ENCODE data around the gene NDUFA3.

NDUFA3 gene

GRCh38 chr19:54141356-54141755, 38.7 kb downstream of the NDUFA3 start:
- no peak overlapping the region for H3K9ac ChIP-seq (ENCODE audit: low read length)
- DNase-seq = no peak
- no peak overlapping the region for H2AFZ ChIP-seq (ENCODE audit: low read length)
- H3K27me3 ChIP-seq (replicated peaks; ENCODE audit: insufficient read depth, low read length) = no peaks in the 10 kb centered on the region
- H3K27ac ChIP-seq (ENCODE audit: low read length) = no peak overlapping the region
- H3K9me3 ChIP-seq (replicated peaks; ENCODE audit: insufficient read depth, low read length) = no peaks in the 10 kb centered on the region
- no peaks in the 10 kb centered on the region for H3K9me2 ChIP-seq (replicated peaks; ENCODE audit: insufficient read depth, low read length)
- H4K20me1 ChIP-seq (ENCODE audit: insufficient read depth, low read length) = peaks cover 10% of the 10 kb centered on the region; the same call in 1 of the 2 replicates
- peaks cover 69% of the 10 kb centered on the region for H3K79me2 ChIP-seq (ENCODE audit: low read length)
- H3F3A ChIP-seq (ENCODE audit: insufficient read depth, low read length) = no peaks in the 10 kb centered on the region
- no peak overlapping the region for H3K4me3 ChIP-seq (ENCODE audit: low read length)
- peaks cover 8% of the 10 kb centered on the region; the same call in 1 of the 2 replicates for H3K36me3 ChIP-seq (replicated peaks; ENCODE audit: insufficient read depth, low read length)
- H3K4me2 ChIP-seq (ENCODE audit: low read depth, low read length) = no peak overlapping the region
- peaks cover 5% of the 10 kb centered on the region; the same call in 1 of the 2 replicates for H3K4me1 ChIP-seq (ENCODE audit: low read length)
- TF ChIP-seq EZH2 (optimal IDR thresholded peaks at IDR 0.05; ENCODE audit: low read depth, low read length) = no peak
- TF ChIP-seq EZH2phosphoT487 (IDR thresholded peaks at IDR 0.05; ENCODE audit: low read length) = no peak
- TF ChIP-seq CTCF (IDR thresholded peaks at IDR 0.05; ENCODE audit: low read length) = no peak

DNA sequence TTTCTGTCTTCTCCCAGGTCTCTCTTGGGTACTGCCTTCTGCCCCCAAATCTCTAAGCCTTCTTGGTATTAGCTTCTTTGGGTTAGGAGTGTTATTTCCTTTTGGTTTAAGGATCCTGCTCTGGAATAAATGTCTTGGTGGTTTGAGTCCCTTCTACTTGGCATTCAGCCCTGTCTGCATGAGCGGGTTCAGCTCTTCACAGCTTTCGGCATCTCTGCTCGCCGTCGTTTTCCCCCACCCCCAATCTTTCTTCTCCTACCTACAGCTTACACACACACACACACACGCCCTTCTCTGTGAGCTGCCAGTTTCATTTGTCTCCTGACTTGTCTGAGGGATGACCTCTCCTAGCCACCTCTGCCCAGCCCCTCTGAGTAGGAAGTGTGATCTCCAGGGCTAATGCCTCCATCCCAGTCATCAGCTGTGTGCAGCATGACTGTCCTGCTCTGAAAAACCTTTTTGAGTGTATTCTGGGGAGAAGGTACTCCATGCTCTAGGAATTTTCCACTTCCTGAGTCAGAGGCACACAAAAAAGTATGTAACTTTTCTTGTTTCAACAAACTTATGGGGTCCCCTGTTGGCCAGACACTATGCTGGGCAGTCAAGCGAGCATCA, 39.6 kb downstream of the NDUFA3 start:
- Histone ChIP-seq H2AFZ (ENCODE audit: low read length) (no peak overlapping the region), H3K36me3 (replicated peaks; ENCODE audit: insufficient read depth, low read length) (peaks cover 10% of the 10 kb centered on the region; the same call in 1 of the 2 replicates), H3K4me2 (ENCODE audit: low read depth, low read length) (no peak overlapping the region), H3K4me1 (ENCODE audit: low read length) (peaks cover 5% of the 10 kb centered on the region; the same call in 1 of the 2 replicates), H3K9me3 (replicated peaks; ENCODE audit: insufficient read depth, low read length) (no peaks in the 10 kb centered on the region), H4K20me1 (ENCODE audit: insufficient read depth, low read length) (peaks cover 10% of the 10 kb centered on the region; the same call in 1 of the 2 replicates), H3K27me3 (replicated peaks; ENCODE audit: insufficient read depth, low read length) (no peaks in the 10 kb centered on the region), H3K27ac (ENCODE audit: low read length) (no peak overlapping the region), H3F3A (ENCODE audit: insufficient read depth, low read length) (no peaks in the 10 kb centered on the region), H3K4me3 (ENCODE audit: low read length) (no peak overlapping the region), H3K79me2 (ENCODE audit: low read length) (peaks cover 69% of the 10 kb centered on the region), H3K9me2 (replicated peaks; ENCODE audit: insufficient read depth, low read length) (no peaks in the 10 kb centered on the region), H3K9ac (ENCODE audit: low read length) (no peak overlapping the region)
- TF ChIP-seq EZH2phosphoT487 (IDR thresholded peaks at IDR 0.05; ENCODE audit: low read length) (no peak), CTCF (IDR thresholded peaks at IDR 0.05; ENCODE audit: low read length) (no peak), EZH2 (optimal IDR thresholded peaks at IDR 0.05; ENCODE audit: low read depth, low read length) (no peak)
- no peak for DNase-seq

DNA sequence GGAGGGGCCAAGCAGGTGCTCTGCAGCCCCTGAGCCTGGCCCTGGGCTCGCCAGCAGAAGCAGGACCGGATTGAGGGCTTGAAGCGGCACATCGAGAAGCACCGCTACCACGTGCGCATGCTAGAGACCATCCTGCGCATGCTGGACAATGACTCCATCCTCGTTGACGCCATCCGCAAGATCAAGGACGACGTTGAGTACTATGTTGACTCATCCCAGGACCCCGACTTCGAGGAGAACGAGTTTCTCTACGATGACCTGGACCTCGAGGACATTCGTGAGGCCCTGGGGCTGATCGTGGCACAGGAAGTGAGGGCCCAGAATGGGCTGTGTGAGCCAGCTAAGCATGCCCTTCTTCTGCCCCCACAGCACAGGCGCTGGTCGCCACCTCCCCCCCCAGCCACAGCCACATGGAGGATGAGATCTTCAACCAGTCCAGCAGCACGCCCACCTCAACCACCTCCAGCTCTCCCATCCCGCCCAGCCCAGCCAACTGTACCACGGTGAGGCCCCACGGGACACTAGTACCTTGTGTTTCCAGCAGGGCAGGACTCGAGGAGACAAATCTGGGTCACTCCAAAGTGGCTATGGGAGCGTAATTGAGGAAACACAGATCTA, 43.0 kb downstream of the NDUFA3 start:
- Histone ChIP-seq H3F3A (ENCODE audit: insufficient read depth, low read length) (no peaks in the 10 kb centered on the region), H3K9me2 (replicated peaks; ENCODE audit: insufficient read depth, low read length) (no peaks in the 10 kb centered on the region), H3K9ac (ENCODE audit: low read length) (no peak overlapping the region), H2AFZ (ENCODE audit: low read length) (no peak overlapping the region), H4K20me1 (ENCODE audit: insufficient read depth, low read length) (peaks cover 9% of the 10 kb centered on the region; the same call in 1 of the 2 replicates), H3K9me3 (replicated peaks; ENCODE audit: insufficient read depth, low read length) (no peaks in the 10 kb centered on the region), H3K4me1 (ENCODE audit: low read length) (no peaks in the 10 kb centered on the region), H3K36me3 (replicated peaks; ENCODE audit: insufficient read depth, low read length) (peaks cover 10% of the 10 kb centered on the region), H3K27ac (ENCODE audit: low read length) (no peak overlapping the region), H3K4me3 (ENCODE audit: low read length) (no peak overlapping the region), H3K79me2 (ENCODE audit: low read length) (peaks cover 38% of the 10 kb centered on the region), H3K27me3 (replicated peaks; ENCODE audit: insufficient read depth, low read length) (no peaks in the 10 kb centered on the region), H3K4me2 (ENCODE audit: low read depth, low read length) (no peak overlapping the region)
- no peak for DNase-seq
- TF ChIP-seq EZH2 (optimal IDR thresholded peaks at IDR 0.05; ENCODE audit: low read depth, low read length) = no peak
- no peak for TF ChIP-seq CTCF (IDR thresholded peaks at IDR 0.05; ENCODE audit: low read length)
- no peak for TF ChIP-seq EZH2phosphoT487 (IDR thresholded peaks at IDR 0.05; ENCODE audit: low read length)

Data from MM.1S (cell line).